Hepatocyte (in vitro differentiated cells): ENCODE data around the gene DCST1.

Source experiments
- EZH2 ChIP-seq: fragments of 200-600 bp; sonication (generic); IDR thresholded peaks from 2 replicates; pipeline ENCODE4 v1.6.1; 2016; ENCODE audit warnings: antibody characterized with exemption, mild to moderate bottlenecking, borderline replicate concordance
- EZH2phosphoT487 ChIP-seq: fragments of 200-600 bp; sonication (generic); IDR thresholded peaks from one replicate; pipeline ENCODE4 v1.6.1; 2018; ENCODE audit warnings: antibody characterized with exemption, mild to moderate bottlenecking, low read depth, moderate library complexity; ENCODE audit not compliant: unreplicated experiment, severe bottlenecking
- TF ChIP-seq, protein P1 (sequence below): fragments of 200-600 bp; sonication (generic); IDR thresholded peaks from 2 replicates; pipeline ENCODE4 v1.5.1; 2016; ENCODE audit warnings: antibody characterized with exemption, mild to moderate bottlenecking; ENCODE audit not compliant: poor library complexity

DNA sequence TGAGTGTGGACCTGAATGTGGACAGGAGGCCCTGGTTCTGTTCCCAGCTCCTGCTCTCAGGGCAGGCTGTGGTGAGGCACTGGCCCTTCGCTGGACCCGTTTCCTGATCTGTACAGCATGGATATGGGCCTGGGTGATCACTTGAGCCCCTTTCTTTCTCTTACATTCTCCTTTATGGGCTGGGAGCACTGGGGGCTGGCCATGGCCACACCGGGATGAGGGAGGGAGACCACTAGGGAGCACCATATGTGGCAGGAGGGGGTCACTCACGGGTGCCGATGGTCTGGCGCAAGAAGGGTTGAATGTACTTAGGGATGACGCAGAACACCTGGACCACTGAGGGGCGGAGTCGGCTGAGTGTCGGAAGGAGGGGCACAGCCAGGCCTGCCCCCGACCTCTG lies 2.7 kb upstream of the DCST1 start:
- TF ChIP-seq, protein P1, sequence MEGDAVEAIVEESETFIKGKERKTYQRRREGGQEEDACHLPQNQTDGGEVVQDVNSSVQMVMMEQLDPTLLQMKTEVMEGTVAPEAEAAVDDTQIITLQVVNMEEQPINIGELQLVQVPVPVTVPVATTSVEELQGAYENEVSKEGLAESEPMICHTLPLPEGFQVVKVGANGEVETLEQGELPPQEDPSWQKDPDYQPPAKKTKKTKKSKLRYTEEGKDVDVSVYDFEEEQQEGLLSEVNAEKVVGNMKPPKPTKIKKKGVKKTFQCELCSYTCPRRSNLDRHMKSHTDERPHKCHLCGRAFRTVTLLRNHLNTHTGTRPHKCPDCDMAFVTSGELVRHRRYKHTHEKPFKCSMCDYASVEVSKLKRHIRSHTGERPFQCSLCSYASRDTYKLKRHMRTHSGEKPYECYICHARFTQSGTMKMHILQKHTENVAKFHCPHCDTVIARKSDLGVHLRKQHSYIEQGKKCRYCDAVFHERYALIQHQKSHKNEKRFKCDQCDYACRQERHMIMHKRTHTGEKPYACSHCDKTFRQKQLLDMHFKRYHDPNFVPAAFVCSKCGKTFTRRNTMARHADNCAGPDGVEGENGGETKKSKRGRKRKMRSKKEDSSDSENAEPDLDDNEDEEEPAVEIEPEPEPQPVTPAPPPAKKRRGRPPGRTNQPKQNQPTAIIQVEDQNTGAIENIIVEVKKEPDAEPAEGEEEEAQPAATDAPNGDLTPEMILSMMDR, result no peak
- TF ChIP-seq EZH2phosphoT487, result no peak
- no peak for TF ChIP-seq EZH2
